ENCODE results near the gene NR1I2. TPM values are rescaled to one million over a fixed set of nuclear protein-coding genes. Genes with fewer than 3 reads are reported as not detected.

The NR1I2 gene
- total RNA-seq, 6 experiments from 2014 or later = not detected

- DNase-seq = no peak
- Mint-ChIP-seq H3K9me3 (no peaks in the 10 kb centered on the region), H3K27ac (no peak overlapping the region), H3K4me1 (ENCODE audit: low read depth) (peaks cover 12% of the 10 kb centered on the region), H3K36me3 (ENCODE audit: low read depth) (no peaks in the 10 kb centered on the region), H3K4me3 (no peak overlapping the region), H3K27me3 (ENCODE audit: insufficient read depth) (peaks cover 10% of the 10 kb centered on the region)
- no peak for TF ChIP-seq CTCF (IDR thresholded peaks at IDR 0.05)
These were observed 14.5 kb downstream of the NR1I2 start for GRCh38 chr3:119796368-119796767.

- no peak for TF ChIP-seq CTCF (IDR thresholded peaks at IDR 0.05)
- Mint-ChIP-seq H3K4me1 (ENCODE audit: low read depth) (peaks cover 12% of the 10 kb centered on the region), H3K27ac (no peak overlapping the region), H3K9me3 (no peaks in the 10 kb centered on the region), H3K36me3 (ENCODE audit: low read depth) (no peaks in the 10 kb centered on the region), H3K27me3 (ENCODE audit: insufficient read depth) (peaks cover 11% of the 10 kb centered on the region), H3K4me3 (no peak overlapping the region)
- no peak for DNase-seq
These were observed 14.9 kb downstream of the NR1I2 start for GRCh38 chr3:119796785-119797184.

GRCh38 chr3:119800844-119801243 is 18.9 kb downstream of the NR1I2 start:
- peaks cover 2% of the 10 kb centered on the region for H3K4me1 Mint-ChIP-seq (ENCODE audit: low read depth)
- H3K9me3 Mint-ChIP-seq = no peaks in the 10 kb centered on the region
- H3K27me3 Mint-ChIP-seq (ENCODE audit: insufficient read depth) = peaks cover 23% of the 10 kb centered on the region
- no peak for TF ChIP-seq CTCF (IDR thresholded peaks at IDR 0.05)
- no peak overlapping the region for H3K4me3 Mint-ChIP-seq
- no peak for DNase-seq
- no peak overlapping the region for H3K27ac Mint-ChIP-seq
- H3K36me3 Mint-ChIP-seq (ENCODE audit: low read depth) = no peaks in the 10 kb centered on the region

- TF ChIP-seq CTCF (IDR thresholded peaks at IDR 0.05) = 0 out of 2 replicates have a peak, but pooled peaks have one; percentile 15
- no peak overlapping the region for H3K27ac Mint-ChIP-seq
- no peaks in the 10 kb centered on the region for H3K9me3 Mint-ChIP-seq
- DNase-seq = no peak
- peaks cover 5% of the 10 kb centered on the region; the same call in 1 of the 2 replicates for H3K4me1 Mint-ChIP-seq (ENCODE audit: low read depth)
- peaks cover 35% of the 10 kb centered on the region for H3K27me3 Mint-ChIP-seq (ENCODE audit: insufficient read depth)
- H3K36me3 Mint-ChIP-seq (ENCODE audit: low read depth) = no peaks in the 10 kb centered on the region
- no peak overlapping the region for H3K4me3 Mint-ChIP-seq
These were observed 26.3 kb downstream of the NR1I2 start for GRCh38 chr3:119808244-119808643.

GRCh38 chr3:119808843-119809242 is 26.9 kb downstream of the NR1I2 start:
- Mint-ChIP-seq H3K9me3 (no peaks in the 10 kb centered on the region), H3K36me3 (ENCODE audit: low read depth) (no peaks in the 10 kb centered on the region), H3K4me3 (no peak overlapping the region), H3K27ac (no peak overlapping the region), H3K27me3 (ENCODE audit: insufficient read depth) (peaks cover 38% of the 10 kb centered on the region), H3K4me1 (ENCODE audit: low read depth) (peaks cover 5% of the 10 kb centered on the region; the same call in 1 of the 2 replicates)
- DNase-seq = no peak
- TF ChIP-seq CTCF (IDR thresholded peaks at IDR 0.05) = no peak

Measured in HFFc6 (cell line).